ENCODE measurements around the gene COMTD1. TPM values are rescaled to one million over a fixed set of nuclear protein-coding genes. Genes with fewer than 3 reads are reported as not detected.
A peak's percentile ranks its signal among the peaks of the same experiment; 100 is the strongest.
"Not testable (repeated sequence)": the region's sequence is repeated elsewhere in the genome, so short reads cannot be mapped to it uniquely, and the experiment has no call there.

COMTD1 gene
- polyA plus RNA-seq, 3 donors = 4.3 to 10.5 (median 10.3) TPM

- no peak for DNase-seq (ENCODE audit: extremely low read depth in 1 of 11, low read depth in 9 of 11, low spot score in 4 of 11)
These were observed 3.8 kb downstream of the COMTD1 start for GRCh38 chr10:75231672-75232581.

- peak in 6 of 11 donors; percentile 68 to 87 (median 76) for DNase-seq (ENCODE audit: extremely low read depth in 1 of 11, low read depth in 9 of 11, low spot score in 4 of 11)
These were observed 5.1 kb downstream of the COMTD1 start for GRCh38 chr10:75230600-75231038.

GRCh38 chr10:75229971-75230370 lies 5.8 kb downstream of the COMTD1 start:
- DNase-seq (ENCODE audit: extremely low read depth in 1 of 11, low read depth in 9 of 11, low spot score in 4 of 11) = no peak

- DNase-seq (ENCODE audit: extremely low read depth in 1 of 11, low read depth in 9 of 11, low spot score in 4 of 11) = no peak
These were observed 6.9 kb downstream of the COMTD1 start for GRCh38 chr10:75228834-75229233.

GRCh38 chr10:75228278-75228677 lies 7.5 kb downstream of the COMTD1 start:
- DNase-seq (ENCODE audit: extremely low read depth in 1 of 11, low read depth in 9 of 11, low spot score in 4 of 11) = no peak

- no peak for DNase-seq (ENCODE audit: extremely low read depth in 1 of 11, low read depth in 9 of 11, low spot score in 4 of 11)
These were observed 9.1 kb downstream of the COMTD1 start for GRCh38 chr10:75226656-75227055.

GRCh38 chr10:75226095-75226494 lies 9.7 kb downstream of the COMTD1 start:
- no peak for DNase-seq (ENCODE audit: extremely low read depth in 1 of 11, low read depth in 9 of 11, low spot score in 4 of 11)

- no peak for DNase-seq (ENCODE audit: extremely low read depth in 1 of 11, low read depth in 9 of 11, low spot score in 4 of 11)
These were observed 12.2 kb downstream of the COMTD1 start for GRCh38 chr10:75223507-75223906.

GRCh38 chr10:75221492-75221891 lies 14.3 kb downstream of the COMTD1 start:
- not testable (repeated sequence) for DNase-seq (ENCODE audit: extremely low read depth in 1 of 11, low read depth in 9 of 11, low spot score in 4 of 11)

- no peak for DNase-seq (ENCODE audit: extremely low read depth in 1 of 11, low read depth in 9 of 11, low spot score in 4 of 11)
These were observed 15.5 kb downstream of the COMTD1 start for GRCh38 chr10:75220274-75220673.

GRCh38 chr10:75212343-75212742 lies 23.4 kb downstream of the COMTD1 start:
- DNase-seq (ENCODE audit: extremely low read depth in 1 of 11, low read depth in 9 of 11, low spot score in 4 of 11) = peak in 1 of 11 donors; percentile 53

- no peak for DNase-seq (ENCODE audit: extremely low read depth in 1 of 11, low read depth in 9 of 11, low spot score in 4 of 11)
These were observed 24.6 kb downstream of the COMTD1 start for GRCh38 chr10:75211007-75211691.

GRCh38 chr10:75210282-75211006 lies 25.3 kb downstream of the COMTD1 start, which contains the start of gene VDAC2:
VDAC2 (plus strand) TSS chr10:75210796; CDS start chr10:75211159, 363 bp downstream.
- peak; percentile 71 to 89 (median 86) for DNase-seq (ENCODE audit: extremely low read depth in 1 of 11, low read depth in 9 of 11, low spot score in 4 of 11)

- peak in 2 of 11 donors; percentile 45 to 62 for DNase-seq (ENCODE audit: extremely low read depth in 1 of 11, low read depth in 9 of 11, low spot score in 4 of 11)
These were observed 25.9 kb downstream of the COMTD1 start for GRCh38 chr10:75209921-75210281.

GRCh38 chr10:75209086-75209920 lies 26.5 kb downstream of the COMTD1 start:
- DNase-seq (ENCODE audit: extremely low read depth in 1 of 11, low read depth in 9 of 11, low spot score in 4 of 11) = no peak

- DNase-seq (ENCODE audit: extremely low read depth in 1 of 11, low read depth in 9 of 11, low spot score in 4 of 11) = no peak
These were observed 27.6 kb downstream of the COMTD1 start for GRCh38 chr10:75208181-75208580.

GRCh38 chr10:75207857-75208144 lies 28.0 kb downstream of the COMTD1 start:
- no peak for DNase-seq (ENCODE audit: extremely low read depth in 1 of 11, low read depth in 9 of 11, low spot score in 4 of 11)

GRCh38 chr10:75207079-75207856 lies 28.5 kb downstream of the COMTD1 start:
- DNase-seq (ENCODE audit: extremely low read depth in 1 of 11, low read depth in 9 of 11, low spot score in 4 of 11) = no peak

All from renal cortex interstitium (tissue), 11 donors.